ENCODE results near the gene ZBTB2.

- TF ChIP-seq CTCF (IDR thresholded peaks at IDR 0.05) (no peak), YY1 (IDR thresholded peaks at IDR 0.05; ENCODE audit: low read depth) (no peak), USF1 (IDR thresholded peaks at IDR 0.05; ENCODE audit: borderline replicate concordance, low read depth) (no peak), RCOR1 (IDR thresholded peaks at IDR 0.05; ENCODE audit: low read length) (no peak)
These were observed 31.9 kb downstream of the ZBTB2 start for GRCh38 chr6:151359486-151359885.

All from SK-N-SH (cell line).